ENCODE measurements around the gene LNPK.
"Not testable (repeated sequence)": the region's sequence is repeated elsewhere in the genome, so short reads cannot be mapped to it uniquely, and the experiment has no call there.

LNPK gene

GRCh38 chr2:175904035-175904434 lies 98.0 kb downstream of the LNPK start:
- no peak for DNase-seq (ENCODE audit: low read depth in 3 of 3)

GRCh38 chr2:175903384-175903936 lies 98.6 kb downstream of the LNPK start:
- DNase-seq (ENCODE audit: low read depth in 3 of 3): no peak

- DNase-seq (ENCODE audit: low read depth in 3 of 3): not testable (repeated sequence)
These were observed 106.1 kb downstream of the LNPK start for GRCh38 chr2:175895957-175896356.

- DNase-seq (ENCODE audit: low read depth in 3 of 3): no peak
These were observed 110.0 kb downstream of the LNPK start for GRCh38 chr2:175892046-175892445.

- DNase-seq (ENCODE audit: low read depth in 3 of 3): no peak
These were observed 111.3 kb downstream of the LNPK start for GRCh38 chr2:175890636-175891242.

GRCh38 chr2:175889701-175890302 lies 112.3 kb downstream of the LNPK start:
- no peak for DNase-seq (ENCODE audit: low read depth in 3 of 3)

- DNase-seq (ENCODE audit: low read depth in 3 of 3): no peak
These were observed 114.3 kb downstream of the LNPK start for GRCh38 chr2:175887776-175888175.

GRCh38 chr2:175884697-175885393 lies 117.2 kb downstream of the LNPK start:
- DNase-seq (ENCODE audit: low read depth in 3 of 3): no peak

GRCh38 chr2:175883586-175884194 lies 118.4 kb downstream of the LNPK start:
- no peak for DNase-seq (ENCODE audit: low read depth in 3 of 3)

GRCh38 chr2:175879679-175880078 lies 122.4 kb downstream of the LNPK start:
- DNase-seq (ENCODE audit: low read depth in 3 of 3): no peak

- DNase-seq (ENCODE audit: low read depth in 3 of 3): no peak
These were observed 124.1 kb downstream of the LNPK start for GRCh38 chr2:175877845-175878544.

- no peak for DNase-seq (ENCODE audit: low read depth in 3 of 3)
These were observed 127.8 kb downstream of the LNPK start for GRCh38 chr2:175874291-175874690.
